NCI-H1417 treated with DMSO at 0.1 percent for 48 hours (cell line): ENCODE measurements around the gene DNAJB1.
A peak's percentile ranks its signal among the peaks of the same experiment; 100 is the strongest.

Source experiments
- DNase-seq: peaks from one replicate; lab custom pipeline; 2025; lab: John Stamatoyannopoulos, UW

DNAJB1 gene

DNA sequence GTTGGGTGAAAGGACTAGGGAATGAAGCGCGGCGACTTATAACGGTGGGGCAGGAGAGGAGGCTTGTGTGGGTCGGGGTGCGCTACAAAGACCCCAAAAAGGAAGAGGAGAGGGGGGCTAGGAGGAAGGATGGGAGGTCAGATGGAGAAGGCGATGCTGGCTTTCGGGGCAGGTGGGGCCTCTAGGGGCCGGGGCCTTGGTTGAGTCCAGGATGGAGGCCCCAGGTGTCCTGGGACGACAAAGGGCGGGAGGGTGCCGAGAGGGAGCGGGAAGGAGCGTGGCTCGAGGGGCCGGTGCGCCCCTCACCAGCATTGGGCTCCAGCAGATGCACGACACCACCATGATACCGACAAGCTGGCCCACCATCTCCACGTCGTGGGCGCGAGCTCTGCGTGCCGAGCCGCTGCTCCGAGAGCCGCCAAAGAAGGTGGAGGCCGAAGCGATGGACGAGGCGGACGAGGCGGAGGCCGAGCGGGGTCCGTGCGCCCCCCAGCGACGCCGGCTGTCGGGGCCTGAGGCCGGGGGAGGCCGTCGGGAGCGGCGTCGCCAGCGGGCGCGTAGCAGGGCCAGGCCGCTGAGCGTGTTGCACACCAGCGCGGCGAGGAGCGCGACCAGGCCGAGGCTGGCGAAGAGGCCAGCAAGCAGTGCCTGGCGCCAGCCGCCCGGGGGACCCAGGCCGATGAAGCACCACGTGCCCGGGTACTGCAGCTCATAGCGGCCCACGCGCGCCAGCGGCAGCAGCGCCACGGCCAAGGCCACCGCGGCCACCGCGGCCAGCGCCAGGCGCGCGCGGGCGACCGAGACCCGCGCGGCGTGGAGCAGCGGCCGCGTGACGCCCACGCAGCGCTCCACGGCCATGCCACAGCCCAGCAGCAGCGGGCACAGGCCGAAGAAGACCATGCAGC is 44.9 kb downstream of the DNAJB1 start:
- no peak for DNase-seq

DNA sequence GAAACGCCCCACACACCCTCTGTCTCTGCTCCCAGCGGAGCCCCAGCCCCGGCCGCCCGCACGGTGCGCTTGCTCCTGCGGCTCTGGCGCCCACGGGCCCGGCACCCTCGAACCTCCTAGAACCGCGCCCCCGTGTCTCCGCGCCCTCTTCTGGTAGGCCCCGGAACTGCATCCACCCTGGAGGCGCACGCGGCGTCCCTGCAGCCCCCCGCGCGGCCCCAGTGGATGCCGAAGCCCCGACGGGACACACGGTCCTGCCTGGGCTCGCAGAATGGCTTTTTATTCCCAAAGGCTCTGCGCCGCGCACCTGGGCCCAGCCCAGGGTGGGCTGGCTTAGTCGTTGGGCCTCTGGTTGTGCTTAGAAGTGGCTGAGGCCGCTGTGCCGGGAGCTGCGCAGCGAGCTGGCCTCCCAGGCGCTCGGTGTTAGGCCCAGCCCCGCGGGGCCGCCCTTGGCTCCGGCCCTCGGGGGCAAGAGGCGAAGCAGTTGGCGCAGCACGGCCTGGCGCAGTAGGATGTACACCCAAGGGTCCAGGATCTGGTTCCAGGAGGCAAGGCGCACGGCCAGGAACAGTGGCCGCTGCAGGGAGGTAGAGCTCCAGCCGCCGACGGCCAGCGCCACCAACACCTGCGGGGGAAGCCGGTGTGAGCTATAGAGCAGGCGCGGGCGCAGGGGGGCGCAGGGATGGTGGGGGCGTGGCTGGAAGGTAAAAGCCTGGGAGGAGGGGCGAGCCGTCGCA is 45.8 kb downstream of the DNAJB1 start:
- peak; percentile 10 for DNase-seq

DNA sequence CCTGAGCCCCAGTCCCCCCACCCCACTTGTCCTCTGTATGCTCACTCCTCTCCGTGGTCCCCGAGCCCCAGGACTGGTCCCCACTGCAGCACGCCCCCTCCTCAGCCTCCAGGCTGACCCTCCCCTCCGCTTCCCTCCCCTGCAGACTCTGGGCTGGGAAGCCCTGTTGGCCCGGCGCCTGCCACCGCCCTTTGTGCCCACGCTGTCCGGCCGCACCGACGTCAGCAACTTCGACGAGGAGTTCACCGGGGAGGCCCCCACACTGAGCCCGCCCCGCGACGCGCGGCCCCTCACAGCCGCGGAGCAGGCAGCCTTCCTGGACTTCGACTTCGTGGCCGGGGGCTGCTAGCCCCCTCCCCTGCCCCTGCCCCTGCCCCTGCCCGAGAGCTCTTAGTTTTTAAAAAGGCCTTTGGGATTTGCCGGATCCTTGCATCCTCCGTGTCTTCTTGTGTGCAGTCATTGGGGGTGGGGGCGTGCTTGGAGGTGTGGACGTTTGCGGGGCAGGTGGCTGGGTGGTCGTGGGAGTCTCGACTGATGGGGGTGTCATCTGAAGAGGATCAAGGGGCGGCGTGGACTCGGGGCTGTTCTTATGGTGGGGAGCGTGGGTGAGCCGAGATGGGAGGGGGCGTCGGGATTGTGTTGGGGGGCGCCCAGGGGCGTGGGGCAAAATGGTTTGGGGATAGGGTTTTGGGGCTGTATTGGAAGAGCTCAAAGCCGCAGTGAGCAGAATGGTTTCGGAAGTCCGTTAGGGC is 46.6 kb downstream of the DNAJB1 start:
- DNase-seq = no peak

DNA sequence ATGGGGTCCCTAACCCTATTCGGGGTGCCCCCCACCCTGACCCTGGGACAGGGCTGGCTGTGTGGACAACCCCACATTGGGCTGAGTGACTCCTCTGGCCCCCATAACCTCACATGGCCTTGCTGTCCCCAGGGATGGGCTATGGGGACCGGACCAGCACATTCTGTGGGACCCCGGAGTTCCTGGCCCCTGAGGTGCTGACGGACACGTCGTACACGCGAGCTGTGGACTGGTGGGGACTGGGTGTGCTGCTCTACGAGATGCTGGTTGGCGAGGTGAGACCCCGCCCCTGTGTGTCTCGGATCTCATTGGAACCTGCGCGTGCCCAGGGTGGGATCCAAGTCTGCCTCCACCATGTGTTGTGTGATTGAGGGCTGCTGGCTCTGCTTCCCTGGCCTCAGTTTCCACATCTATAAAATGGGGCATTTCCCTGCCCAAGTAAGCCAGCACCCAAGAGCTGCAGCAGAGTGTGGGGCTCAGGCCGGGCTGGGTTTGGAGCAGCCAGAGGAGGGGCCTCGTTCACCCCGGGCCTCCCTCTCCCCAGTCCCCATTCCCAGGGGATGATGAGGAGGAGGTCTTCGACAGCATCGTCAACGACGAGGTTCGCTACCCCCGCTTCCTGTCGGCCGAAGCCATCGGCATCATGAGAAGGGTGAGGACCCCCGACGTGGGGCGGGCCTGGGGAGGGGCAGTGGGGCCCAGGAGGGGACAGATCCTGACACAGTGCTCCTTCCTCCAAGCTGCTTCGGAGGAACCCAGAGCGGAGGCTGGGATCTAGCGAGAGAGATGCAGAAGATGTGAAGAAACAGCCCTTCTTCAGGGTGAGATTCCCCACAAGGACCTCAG is 47.9 kb downstream of the DNAJB1 start:
- no peak for DNase-seq

DNA sequence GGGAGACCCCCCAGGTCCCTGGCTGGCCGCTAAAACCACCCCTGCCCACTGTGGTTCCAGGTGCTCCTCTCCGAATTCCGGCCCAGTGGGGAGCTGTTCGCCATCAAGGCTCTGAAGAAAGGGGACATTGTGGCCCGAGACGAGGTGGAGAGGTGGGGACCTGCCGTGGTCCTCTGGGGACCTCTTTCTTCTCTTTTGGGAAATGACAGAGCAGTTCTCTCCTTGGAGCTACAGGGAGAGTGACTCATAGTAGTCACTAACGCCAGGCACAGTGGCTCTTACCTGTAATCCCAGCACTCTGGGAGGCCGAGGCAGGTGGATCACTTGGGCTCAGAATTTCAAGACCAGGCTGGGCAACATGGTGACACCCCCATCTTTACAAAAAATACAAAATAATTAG is 50.4 kb downstream of the DNAJB1 start:
- no peak for DNase-seq

DNA sequence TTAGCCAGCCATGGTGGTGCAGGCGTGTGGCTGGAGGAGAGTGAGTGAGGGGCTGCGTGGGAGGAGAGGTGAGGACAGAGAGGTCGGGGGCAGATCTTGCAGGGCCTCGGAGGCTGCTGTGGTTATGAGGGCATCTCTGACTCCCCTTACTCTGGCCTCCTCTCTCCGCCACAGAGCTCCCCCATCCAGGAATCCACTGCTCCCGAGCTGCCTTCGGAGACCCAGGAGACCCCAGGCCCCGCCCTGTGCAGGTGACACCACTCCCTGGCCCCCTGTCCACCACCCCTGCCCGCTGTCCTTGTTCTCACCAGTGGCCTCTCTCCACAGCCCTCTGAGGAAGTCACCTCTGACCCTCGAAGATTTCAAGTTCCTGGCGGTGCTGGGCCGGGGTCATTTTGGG is 50.8 kb downstream of the DNAJB1 start:
- DNase-seq = no peak
